Mesendoderm (in vitro differentiated cells): ENCODE data around the gene ECHS1.
"Not testable (repeated sequence)": the region's sequence is repeated elsewhere in the genome, so short reads cannot be mapped to it uniquely, and the experiment has no call there.

Experiments
- DNase-seq: peaks from one replicate; pipeline ENCODE4 v3.0.0; 2013
- H2AK5ac ChIP-seq: 2 replicates; pipeline ENCODE4 v1.6.1; 2013; ENCODE audit warnings: low read length, inconsistent platforms
- H2BK120ac ChIP-seq: 2 replicates; pipeline ENCODE4 v1.6.1; 2013; ENCODE audit warnings: low read depth, mild to moderate bottlenecking, low read length, moderate library complexity, mixed read lengths
- H2BK15ac ChIP-seq: replicated peaks from 2 replicates; pipeline ENCODE4 v1.6.1; 2013; ENCODE audit warnings: low read depth, mild to moderate bottlenecking, moderate library complexity
- H2BK5ac ChIP-seq: 2 replicates; pipeline ENCODE4 v1.6.1; 2013; ENCODE audit warnings: low read length, inconsistent platforms
- H3K18ac ChIP-seq: 2 replicates; pipeline ENCODE4 v1.6.1; 2013; ENCODE audit warnings: mild to moderate bottlenecking, low read length, mixed read lengths
- H3K23ac ChIP-seq: one replicate; pipeline ENCODE4 v1.6.1; 2013; ENCODE audit warnings: low read length
- H3K27ac ChIP-seq: 2 replicates; pipeline ENCODE4 v1.5.1; 2013; ENCODE audit warnings: low read depth, mild to moderate bottlenecking, inconsistent platforms, low read length, moderate library complexity
- H3K27me3 ChIP-seq: 2 replicates; pipeline ENCODE4 v1.6.1; 2013; ENCODE audit warnings: low read length, control low read depth, mild to moderate bottlenecking, inconsistent platforms; ENCODE audit not compliant: insufficient read depth, poor library complexity
- H3K36me3 ChIP-seq: 2 replicates; pipeline ENCODE4 v1.6.1; 2013; ENCODE audit warnings: low read length, inconsistent platforms; ENCODE audit not compliant: control insufficient read depth, insufficient read depth
- H3K4ac ChIP-seq: one replicate; pipeline ENCODE4 v1.6.1; 2013; ENCODE audit warnings: low read depth, mild to moderate bottlenecking, low read length, moderate library complexity
- H3K4me1 ChIP-seq: 2 replicates; pipeline ENCODE4 v1.6.1; 2013; ENCODE audit warnings: low read depth, low read length, inconsistent platforms; ENCODE audit not compliant: control insufficient read depth
- H3K4me2 ChIP-seq: 2 replicates; pipeline ENCODE4 v1.6.1; 2013; ENCODE audit warnings: low read length
- H3K4me3 ChIP-seq: 2 replicates; pipeline ENCODE4 v1.5.1; 2013; ENCODE audit warnings: mild to moderate bottlenecking, low read length
- H3K56ac ChIP-seq: one replicate; pipeline ENCODE4 v1.6.1; 2013; ENCODE audit warnings: low read length
- H3K79me1 ChIP-seq: 2 replicates; pipeline ENCODE4 v1.6.1; 2013; ENCODE audit warnings: low read length, inconsistent platforms
- H3K79me2 ChIP-seq: 2 replicates; pipeline ENCODE4 v1.6.1; 2013; ENCODE audit warnings: mild to moderate bottlenecking, low read length; ENCODE audit not compliant: control insufficient read depth, insufficient read depth
- H3K9ac ChIP-seq: 2 replicates; pipeline ENCODE4 v1.6.1; 2013; ENCODE audit warnings: low read length, inconsistent platforms
- H4K5ac ChIP-seq: one replicate; pipeline ENCODE4 v1.6.1; 2013; ENCODE audit warnings: low read length
- H4K8ac ChIP-seq: one replicate; pipeline ENCODE4 v1.6.1; 2013; ENCODE audit warnings: low read depth, mild to moderate bottlenecking, control low read depth, low read length, moderate library complexity
- WGBS: extraction: QIAGEN DNeasy Blood & Tissue Kit; methylation state at CpG from one replicate; pipeline ENCODE4 v1.1.7; 2013; ENCODE audit warnings: low lambda C conversion rate, missing lambda C conversion rate; ENCODE audit not compliant: insufficient coverage; ENCODE audit errors: extremely low coverage; 5-methylcytosine and 5-hydroxymethylcytosine counted together

The ECHS1 gene

DNA sequence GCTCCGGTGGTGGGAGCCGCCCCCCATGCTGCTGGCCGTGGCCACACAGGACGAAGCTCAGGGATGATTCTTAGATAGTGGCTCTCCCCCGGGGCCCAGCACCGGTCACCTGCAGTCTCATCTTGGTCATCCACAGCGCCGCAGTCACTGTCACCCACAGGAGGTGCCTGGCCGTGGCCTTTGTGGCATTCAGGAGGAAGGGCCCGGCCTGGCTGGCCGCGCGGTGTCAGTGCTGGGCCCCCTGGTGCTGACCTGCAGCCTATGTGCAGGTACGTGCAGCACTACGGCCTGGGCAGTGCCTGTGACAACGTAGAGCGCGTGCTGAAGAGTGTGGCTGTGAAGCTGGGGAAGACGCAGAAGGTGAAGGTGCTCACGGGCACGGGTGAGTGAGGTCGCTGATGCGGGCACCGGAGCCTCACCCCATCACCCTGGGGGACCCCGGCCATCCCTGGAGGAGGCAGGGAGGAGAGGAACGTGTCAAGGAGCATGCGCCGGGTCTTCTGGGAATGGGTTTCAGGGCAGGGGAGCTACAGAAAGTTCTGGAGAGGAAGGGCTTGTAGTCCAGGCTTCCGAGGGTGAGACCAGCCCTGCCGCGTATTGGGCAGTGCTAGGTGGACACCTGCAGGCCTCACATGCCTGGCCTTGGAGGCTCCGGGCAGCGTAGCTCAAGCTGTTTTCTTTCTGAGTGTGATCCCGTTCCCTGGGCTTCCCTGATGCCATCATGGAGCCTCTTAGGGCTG, 46.2 kb upstream of the ECHS1 start:
- Histone ChIP-seq H2BK120ac (no peak overlapping the region), H3K79me1 (peaks cover 2% of the 10 kb centered on the region), H2BK15ac (no peak overlapping the region), H3K4me2 (no peak overlapping the region), H3K4me1 (no peaks in the 10 kb centered on the region), H3K9ac (no peak overlapping the region), H3K23ac (no peak overlapping the region), H3K27ac (no peak overlapping the region), H4K8ac (no peak overlapping the region), H3K56ac (no peak overlapping the region), H4K5ac (no peak overlapping the region), H3K79me2 (no peaks in the 10 kb centered on the region), H3K4me3 (no peak overlapping the region), H3K4ac (no peak overlapping the region), H2BK5ac (no peak overlapping the region), H3K27me3 (no peaks in the 10 kb centered on the region), H3K36me3 (no peaks in the 10 kb centered on the region), H2AK5ac (no peak overlapping the region), H3K18ac (no peak overlapping the region)
- no CpG with 5 or more reads among the region's 34 CpGs for WGBS
- DNase-seq: no peak

- H3K27ac ChIP-seq: no peak overlapping the region
- peaks cover 2% of the 10 kb centered on the region for H3K79me1 ChIP-seq
- no peak overlapping the region for H2BK15ac ChIP-seq
- no peak overlapping the region for H3K23ac ChIP-seq
- no peak overlapping the region for H3K4me2 ChIP-seq
- no CpG with 5 or more reads among the region's 14 CpGs for WGBS
- no peak overlapping the region for H3K18ac ChIP-seq
- no peaks in the 10 kb centered on the region for H3K27me3 ChIP-seq
- H3K4me3 ChIP-seq: no peak overlapping the region
- no peak overlapping the region for H4K5ac ChIP-seq
- H3K36me3 ChIP-seq: no peaks in the 10 kb centered on the region
- no peak overlapping the region for H4K8ac ChIP-seq
- H2AK5ac ChIP-seq: no peak overlapping the region
- H3K56ac ChIP-seq: no peak overlapping the region
- no peak overlapping the region for H3K4ac ChIP-seq
- no peaks in the 10 kb centered on the region for H3K79me2 ChIP-seq
- no peak overlapping the region for H3K9ac ChIP-seq
- no peak overlapping the region for H2BK120ac ChIP-seq
- H3K4me1 ChIP-seq: no peaks in the 10 kb centered on the region
- no peak overlapping the region for H2BK5ac ChIP-seq
- DNase-seq: no peak
Observed at GRCh38 chr10:133418289-133418993, 45.3 kb upstream of the ECHS1 start.

- H3K4me1 ChIP-seq: no peaks in the 10 kb centered on the region
- no peak overlapping the region for H3K27ac ChIP-seq
- H2AK5ac ChIP-seq: no peak overlapping the region
- no peak overlapping the region for H2BK120ac ChIP-seq
- H3K27me3 ChIP-seq: no peaks in the 10 kb centered on the region
- DNase-seq: no peak
- no peak overlapping the region for H3K4me3 ChIP-seq
- no peak overlapping the region for H3K18ac ChIP-seq
- H3K36me3 ChIP-seq: no peaks in the 10 kb centered on the region
- H3K4ac ChIP-seq: no peak overlapping the region
- H3K9ac ChIP-seq: no peak overlapping the region
- no peak overlapping the region for H3K23ac ChIP-seq
- H3K4me2 ChIP-seq: no peak overlapping the region
- H3K79me2 ChIP-seq: no peaks in the 10 kb centered on the region
- no peak overlapping the region for H3K56ac ChIP-seq
- WGBS: no CpG with 5 or more reads among the region's 25 CpGs
- no peak overlapping the region for H2BK15ac ChIP-seq
- H2BK5ac ChIP-seq: no peak overlapping the region
- no peak overlapping the region for H4K5ac ChIP-seq
- H4K8ac ChIP-seq: no peak overlapping the region
- H3K79me1 ChIP-seq: peaks cover 3% of the 10 kb centered on the region
Observed at GRCh38 chr10:133415752-133416151, 42.6 kb upstream of the ECHS1 start.

- not testable (repeated sequence) for H3K18ac ChIP-seq, H2AK5ac ChIP-seq, H3K9ac ChIP-seq, H3K36me3 ChIP-seq, H3K4ac ChIP-seq, H3K27ac ChIP-seq, H3K4me1 ChIP-seq, H3K79me2 ChIP-seq, H3K4me3 ChIP-seq, H3K79me1 ChIP-seq, H4K5ac ChIP-seq, DNase-seq, H3K27me3 ChIP-seq, H3K23ac ChIP-seq, H2BK5ac ChIP-seq, H4K8ac ChIP-seq, H3K4me2 ChIP-seq, H2BK15ac ChIP-seq, H3K56ac ChIP-seq, H2BK120ac ChIP-seq
- WGBS: no CpG with 5 or more reads among the region's 23 CpGs
Observed at GRCh38 chr10:133414401-133414800, 41.2 kb upstream of the ECHS1 start.

DNA sequence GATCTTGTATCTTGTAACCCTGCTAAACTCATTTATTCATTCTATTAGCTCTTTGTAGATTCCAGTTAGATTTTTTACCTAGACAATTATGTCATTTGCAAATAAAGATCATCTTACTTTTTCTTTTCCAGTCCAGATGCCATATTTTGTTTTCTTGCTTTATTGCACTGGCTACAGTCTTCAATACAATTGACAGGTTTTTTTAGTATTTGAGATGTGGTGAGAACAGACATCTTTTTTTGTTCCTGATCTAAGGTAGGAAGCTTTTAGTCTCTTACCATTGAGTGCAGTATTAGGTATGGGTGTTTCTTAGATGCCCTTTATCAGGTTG, 39.2 kb upstream of the ECHS1 start:
- Histone ChIP-seq H3K23ac (no peak overlapping the region), H4K5ac (no peak overlapping the region), H3K9ac (no peak overlapping the region), H3K4me3 (no peak overlapping the region), H3K4me2 (no peak overlapping the region), H3K56ac (no peak overlapping the region), H3K79me2 (peaks cover 7% of the 10 kb centered on the region), H3K27ac (no peak overlapping the region), H4K8ac (no peak overlapping the region), H3K4me1 (no peaks in the 10 kb centered on the region), H3K27me3 (no peaks in the 10 kb centered on the region), H2BK15ac (no peak overlapping the region), H2BK5ac (no peak overlapping the region), H2AK5ac (no peak overlapping the region), H3K18ac (no peak overlapping the region), H3K79me1 (peaks cover 5% of the 10 kb centered on the region), H3K36me3 (no peaks in the 10 kb centered on the region), H3K4ac (no peak overlapping the region), H2BK120ac (no peak overlapping the region)
- DNase-seq: no peak
